AG10803 (cell line): ENCODE data around the gene GRK3.

Experiments
- DNase-seq: peaks from one replicate; pipeline ENCODE4 v3.0.0; 2010; ENCODE audit warnings: low read depth
- H3K4me3 ChIP-seq: 2 replicates; pipeline ENCODE4 v1.5.1; 2011; ENCODE audit warnings: mild to moderate bottlenecking, low read length, control low read depth
- CTCF ChIP-seq: conservative IDR thresholded peaks from 2 replicates; pipeline ENCODE4 v1.5.1; 2011; ENCODE audit warnings: mild to moderate bottlenecking, low read length, control low read depth, inconsistent platforms

GRK3 gene

GRCh38 chr22:25645266-25645665, 80.8 kb downstream of the GRK3 start:
- H3K4me3 ChIP-seq = no peak overlapping the region
- DNase-seq = no peak
- no peak for TF ChIP-seq CTCF

- H3K4me3 ChIP-seq = no peak overlapping the region
- no peak for DNase-seq
- TF ChIP-seq CTCF = no peak
These were observed 81.5 kb downstream of the GRK3 start for GRCh38 chr22:25645964-25646363.

- DNase-seq = no peak
- TF ChIP-seq CTCF = no peak
- no peak overlapping the region for H3K4me3 ChIP-seq
These were observed 86.4 kb downstream of the GRK3 start for GRCh38 chr22:25650833-25651232.

- DNase-seq = no peak
- no peak for TF ChIP-seq CTCF
- no peak overlapping the region for H3K4me3 ChIP-seq
These were observed 87.0 kb downstream of the GRK3 start for GRCh38 chr22:25651332-25652085.

- no peak for DNase-seq
- H3K4me3 ChIP-seq = no peak overlapping the region
- TF ChIP-seq CTCF = no peak
These were observed 90.2 kb downstream of the GRK3 start for GRCh38 chr22:25654676-25655075.

- DNase-seq = no peak
- TF ChIP-seq CTCF = no peak
- H3K4me3 ChIP-seq = no peak overlapping the region
These were observed 91.0 kb downstream of the GRK3 start for GRCh38 chr22:25655371-25655935.

GRCh38 chr22:25656724-25657123, 92.2 kb downstream of the GRK3 start:
- no peak for TF ChIP-seq CTCF
- H3K4me3 ChIP-seq = no peak overlapping the region
- no peak for DNase-seq
